ENCODE data around the gene LRRC8E. TPM values are rescaled to one million over a fixed set of nuclear protein-coding genes. Genes with fewer than 3 reads are reported as not detected.

Gene LRRC8E
- total and polyA plus RNA-seq, 10 of the 15 experiments (the other 5 are each of a cell fraction or from before 2014, with no cell fraction given), result 0.04 to 0.32 (median 0.25) TPM; not detected in 7

DNA sequence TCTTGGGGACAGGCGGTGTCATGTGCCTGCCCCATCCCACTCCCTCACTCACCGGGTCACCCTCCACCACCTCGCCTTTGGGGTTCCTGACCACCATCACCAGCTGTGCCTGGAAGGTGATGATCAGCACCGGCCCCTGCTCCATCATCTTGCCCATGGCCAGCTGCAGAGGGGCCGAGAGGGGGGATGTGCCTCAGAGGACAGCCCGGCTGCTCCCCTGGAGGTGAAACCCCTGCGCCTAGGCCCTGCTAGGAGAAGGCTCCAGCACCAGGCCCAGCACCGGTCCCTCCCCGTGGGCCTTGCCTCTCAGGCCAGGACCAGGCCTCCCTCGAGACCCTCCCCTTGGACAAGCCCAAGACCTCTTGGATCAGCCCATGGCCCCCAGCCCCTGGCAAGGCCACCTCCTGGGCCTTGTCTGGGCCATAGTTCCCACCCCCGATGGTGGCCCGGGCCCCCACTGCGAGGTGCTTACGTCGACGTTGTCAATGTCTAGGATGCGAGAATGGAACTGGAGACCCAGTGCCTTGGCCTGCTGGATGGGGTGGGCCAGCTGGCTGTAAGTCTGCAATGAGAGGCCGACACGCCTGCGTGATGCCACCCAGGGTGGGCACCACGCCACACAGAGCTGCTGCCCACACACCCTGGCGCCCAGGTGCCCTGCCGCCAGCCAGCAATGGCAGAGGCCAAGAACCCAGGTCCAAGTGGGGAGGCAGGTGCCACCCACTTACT, 39.5 kb downstream of the LRRC8E start:
- no TSS peak for BruUV-seq (replicated peaks)
- ChIA-PET POLR2A (interaction anchor here (0.6 kb wide), 1 partner anchor 47 kb away, joined by 3 read pairs; no protein-coding TSS in a partner anchor), RAD21 (ENCODE audit: unreplicated experiment) (interaction anchor here (1.8 to 2.2 kb wide), 2 partner anchors 8 to 16 kb away, joined by 5 to 11 read pairs; partner anchors contain the start of genes SNAPC2 and TIMM44)

More for the DNA sequence above, 39.5 kb downstream of the LRRC8E start:
- WGBS (ENCODE audit: insufficient coverage, insufficient replicate concordance, low lambda C conversion rate, missing lambda C conversion rate), result 86% methylated on average over 23 of the region's 23 CpGs
- Histone ChIP-seq H3K9me3 (replicated peaks; ENCODE audit: control insufficient read depth, insufficient read depth, low read length) (no peaks in the 10 kb centered on the region), H3K27ac (ENCODE audit: control insufficient read depth, insufficient read depth) (no peak overlapping the region), H3K4me3 (no peak overlapping the region), H3K4me2 (ENCODE audit: control insufficient read depth, insufficient read depth) (no peak overlapping the region), H4K20me1 (ENCODE audit: control insufficient read depth, insufficient read depth) (no peaks in the 10 kb centered on the region; the same call in 1 of the 2 replicates), H3K4me1 (ENCODE audit: control insufficient read depth, insufficient read depth, low read length) (no peaks in the 10 kb centered on the region; the same call in 1 of the 2 replicates), H2AFZ (ENCODE audit: control insufficient read depth, low read depth, low read length) (no peak overlapping the region), H3K79me2 (ENCODE audit: control insufficient read depth, insufficient read depth, low read length) (no peaks in the 10 kb centered on the region), H3K9ac (ENCODE audit: control insufficient read depth, insufficient read depth, low read length) (no peak overlapping the region), H3K27me3 (replicated peaks in 1 of 2; ENCODE audit: control insufficient read depth in 2 of 2, insufficient read depth in 2 of 2, low read length in 1 of 2) (no peaks in the 10 kb centered on the region), H3K36me3 (ENCODE audit: control insufficient read depth in 2 of 2, insufficient read depth in 2 of 2, low read length in 1 of 2) (peaks cover 7 to 21% of the 10 kb centered on the region in 2 experiments; a peak in 3 of 4 replicates)
- CTCF ChIA-PET, result interaction anchor here (1.9 kb wide), 1 partner anchor 17 kb away, joined by 8 read pairs; no protein-coding TSS in a partner anchor
- no peak for DNase-seq (ENCODE audit: low read depth, low spot score)
- intact Hi-C loops (cut with micrococcal nuclease; ENCODE audit: unreplicated experiment) (no loop called here), in situ Hi-C loops (cut with MboI) (no loop called here)
- TF ChIP-seq ETV6 (conservative IDR thresholded peaks at IDR 0.05 in 1 of 2, IDR thresholded peaks at IDR 0.05 in 1 of 2; ENCODE audit: borderline replicate concordance in 1 of 2, low read depth in 1 of 2) (no peak), ZNF384 (IDR thresholded peaks at IDR 0.05; ENCODE audit: borderline replicate concordance, low read depth, low read length) (no peak), KDM1A (IDR thresholded peaks at IDR 0.05; ENCODE audit: borderline replicate concordance) (no peak), NFIC (IDR thresholded peaks at IDR 0.05; ENCODE audit: low read depth, low read length) (no peak), SRF (IDR thresholded peaks at IDR 0.05; ENCODE audit: low read depth in 2 of 2, low read length in 2 of 2) (no peak)
- TF ChIP-seq, protein P1, sequence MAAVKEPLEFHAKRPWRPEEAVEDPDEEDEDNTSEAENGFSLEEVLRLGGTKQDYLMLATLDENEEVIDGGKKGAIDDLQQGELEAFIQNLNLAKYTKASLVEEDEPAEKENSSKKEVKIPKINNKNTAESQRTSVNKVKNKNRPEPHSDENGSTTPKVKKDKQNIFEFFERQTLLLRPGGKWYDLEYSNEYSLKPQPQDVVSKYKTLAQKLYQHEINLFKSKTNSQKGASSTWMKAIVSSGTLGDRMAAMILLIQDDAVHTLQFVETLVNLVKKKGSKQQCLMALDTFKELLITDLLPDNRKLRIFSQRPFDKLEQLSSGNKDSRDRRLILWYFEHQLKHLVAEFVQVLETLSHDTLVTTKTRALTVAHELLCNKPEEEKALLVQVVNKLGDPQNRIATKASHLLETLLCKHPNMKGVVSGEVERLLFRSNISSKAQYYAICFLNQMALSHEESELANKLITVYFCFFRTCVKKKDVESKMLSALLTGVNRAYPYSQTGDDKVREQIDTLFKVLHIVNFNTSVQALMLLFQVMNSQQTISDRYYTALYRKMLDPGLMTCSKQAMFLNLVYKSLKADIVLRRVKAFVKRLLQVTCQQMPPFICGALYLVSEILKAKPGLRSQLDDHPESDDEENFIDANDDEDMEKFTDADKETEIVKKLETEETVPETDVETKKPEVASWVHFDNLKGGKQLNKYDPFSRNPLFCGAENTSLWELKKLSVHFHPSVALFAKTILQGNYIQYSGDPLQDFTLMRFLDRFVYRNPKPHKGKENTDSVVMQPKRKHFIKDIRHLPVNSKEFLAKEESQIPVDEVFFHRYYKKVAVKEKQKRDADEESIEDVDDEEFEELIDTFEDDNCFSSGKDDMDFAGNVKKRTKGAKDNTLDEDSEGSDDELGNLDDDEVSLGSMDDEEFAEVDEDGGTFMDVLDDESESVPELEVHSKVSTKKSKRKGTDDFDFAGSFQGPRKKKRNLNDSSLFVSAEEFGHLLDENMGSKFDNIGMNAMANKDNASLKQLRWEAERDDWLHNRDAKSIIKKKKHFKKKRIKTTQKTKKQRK (IDR thresholded peaks at IDR 0.05; ENCODE audit: low read depth, low read length), result no peak
- SMC1A ChIA-PET (ENCODE audit: uncharacterized antibody, unreplicated experiment), result interaction anchor here (2.2 kb wide), 1 partner anchor 16 kb away, joined by 10 read pairs; the partner anchor contains the start of gene TIMM44
- no peak for ATAC-seq
- FAIRE-seq, result no peak
